Measurements from ENCODE around the gene MAMDC4. TPM values are rescaled to one million over a fixed set of nuclear protein-coding genes. Genes with fewer than 3 reads are reported as not detected.
"Not testable (repeated sequence)": the region's sequence is repeated elsewhere in the genome, so short reads cannot be mapped to it uniquely, and the experiment has no call there.

MAMDC4 gene
- total RNA-seq, 1 donor from 2014 or later, result 1.6 TPM

DNA sequence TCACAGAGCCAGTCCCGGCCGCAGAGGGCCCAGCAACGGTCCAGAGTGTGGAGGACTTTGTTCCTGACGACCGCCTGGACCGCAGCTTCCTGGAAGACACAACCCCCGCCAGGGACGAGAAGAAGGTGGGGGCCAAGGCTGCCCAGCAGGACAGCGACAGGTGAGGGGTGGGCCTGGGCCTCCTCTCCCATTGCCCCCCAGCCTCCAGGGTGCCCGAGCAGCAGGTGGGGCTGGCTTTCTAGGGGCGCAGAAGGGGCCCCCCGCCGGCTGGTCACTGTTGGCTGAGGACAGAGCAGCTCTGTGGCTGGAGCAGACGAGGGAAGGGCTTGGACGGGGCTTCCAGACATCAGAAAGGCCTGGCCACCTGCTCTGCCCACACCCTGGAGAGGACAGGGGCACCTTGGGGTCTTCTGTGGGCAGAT, 14.3 kb upstream of the MAMDC4 start:
- DNase-seq (ENCODE audit: low spot score), result not testable (repeated sequence)

DNA sequence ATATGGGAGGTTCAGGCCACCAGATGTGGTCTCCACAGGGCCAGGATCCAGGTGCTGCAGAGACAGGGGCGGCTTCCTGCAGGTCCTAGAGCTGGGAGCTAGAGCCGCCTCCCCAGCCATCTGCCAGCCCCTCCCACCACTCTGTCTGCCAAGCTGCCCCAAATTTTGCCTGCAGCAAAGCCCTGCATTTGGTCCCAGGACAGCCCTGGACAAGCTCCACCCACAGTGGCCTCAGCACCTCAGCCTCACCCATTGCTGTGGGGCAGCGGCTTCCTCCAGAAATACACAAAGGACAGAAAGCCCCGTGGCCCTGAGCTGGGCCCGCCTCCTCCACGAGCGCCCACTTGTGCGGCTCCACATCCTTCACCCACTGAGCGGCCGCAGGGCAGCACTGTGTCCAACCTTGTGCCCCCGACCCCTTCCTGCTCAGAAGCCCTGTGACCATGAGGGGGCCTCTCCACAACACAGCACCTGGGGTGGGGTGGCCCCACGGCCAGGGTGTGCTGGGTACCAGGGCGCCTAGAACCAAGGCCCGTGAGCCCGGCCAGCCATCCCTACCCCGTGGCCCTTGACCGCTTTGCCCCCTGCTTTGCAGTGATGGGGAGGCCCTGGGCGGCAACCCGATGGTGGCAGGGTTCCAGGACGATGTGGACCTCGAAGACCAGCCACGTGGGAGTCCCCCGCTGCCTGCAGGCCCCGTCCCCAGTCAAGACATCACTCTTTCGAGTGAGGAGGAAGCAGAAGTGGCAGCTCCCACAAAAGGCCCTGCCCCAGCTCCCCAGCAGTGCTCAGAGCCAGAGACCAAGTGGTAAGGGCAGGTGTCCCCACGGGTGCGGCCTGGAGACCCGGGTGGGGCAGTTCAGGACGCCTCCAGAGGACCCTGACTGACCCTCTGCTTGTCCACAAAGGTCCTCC, 13.6 kb upstream of the MAMDC4 start:
- DNase-seq (ENCODE audit: low spot score), result no peak

DNA sequence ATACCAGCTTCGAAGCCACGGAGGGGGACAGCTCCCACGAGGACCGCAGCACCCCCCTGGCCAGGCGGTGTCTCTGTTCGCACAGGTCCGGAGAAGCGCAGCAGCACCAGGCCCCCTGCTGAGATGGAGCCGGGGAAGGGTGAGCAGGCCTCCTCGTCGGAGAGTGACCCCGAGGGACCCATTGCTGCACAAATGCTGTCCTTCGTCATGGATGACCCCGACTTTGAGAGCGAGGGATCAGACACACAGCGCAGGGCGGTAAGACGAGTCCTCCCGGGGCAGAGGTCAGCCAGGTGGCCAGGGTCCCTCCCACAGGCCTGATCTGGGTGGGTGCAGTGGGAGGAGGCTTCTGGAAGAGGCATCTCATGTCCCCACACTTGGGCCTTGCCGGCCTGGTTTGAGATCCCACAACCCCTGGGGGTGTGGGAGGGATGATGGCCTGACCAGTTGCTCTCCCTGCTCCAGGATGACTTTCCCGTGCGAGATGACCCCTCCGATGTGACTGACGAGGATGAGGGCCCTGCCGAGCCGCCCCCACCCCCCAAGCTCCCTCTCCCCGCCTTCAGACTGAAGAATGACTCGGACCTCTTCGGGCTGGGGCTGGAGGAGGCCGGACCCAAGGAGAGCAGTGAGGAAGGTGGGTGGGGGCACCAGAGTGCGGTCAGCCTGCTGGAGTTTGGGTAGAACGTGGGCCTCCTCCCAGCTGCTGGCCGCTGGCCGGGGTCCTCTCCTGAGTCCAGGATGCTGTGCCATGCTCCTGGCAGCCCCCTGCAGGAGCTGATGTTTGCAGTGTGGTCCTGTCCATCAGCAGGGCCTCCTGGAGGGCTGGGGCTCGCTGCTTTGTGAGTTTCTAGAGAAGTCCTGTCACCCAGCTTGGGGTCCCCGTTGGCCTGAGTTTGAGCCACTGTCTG, 12.7 kb upstream of the MAMDC4 start:
- DNase-seq (ENCODE audit: low spot score), result no peak

DNA sequence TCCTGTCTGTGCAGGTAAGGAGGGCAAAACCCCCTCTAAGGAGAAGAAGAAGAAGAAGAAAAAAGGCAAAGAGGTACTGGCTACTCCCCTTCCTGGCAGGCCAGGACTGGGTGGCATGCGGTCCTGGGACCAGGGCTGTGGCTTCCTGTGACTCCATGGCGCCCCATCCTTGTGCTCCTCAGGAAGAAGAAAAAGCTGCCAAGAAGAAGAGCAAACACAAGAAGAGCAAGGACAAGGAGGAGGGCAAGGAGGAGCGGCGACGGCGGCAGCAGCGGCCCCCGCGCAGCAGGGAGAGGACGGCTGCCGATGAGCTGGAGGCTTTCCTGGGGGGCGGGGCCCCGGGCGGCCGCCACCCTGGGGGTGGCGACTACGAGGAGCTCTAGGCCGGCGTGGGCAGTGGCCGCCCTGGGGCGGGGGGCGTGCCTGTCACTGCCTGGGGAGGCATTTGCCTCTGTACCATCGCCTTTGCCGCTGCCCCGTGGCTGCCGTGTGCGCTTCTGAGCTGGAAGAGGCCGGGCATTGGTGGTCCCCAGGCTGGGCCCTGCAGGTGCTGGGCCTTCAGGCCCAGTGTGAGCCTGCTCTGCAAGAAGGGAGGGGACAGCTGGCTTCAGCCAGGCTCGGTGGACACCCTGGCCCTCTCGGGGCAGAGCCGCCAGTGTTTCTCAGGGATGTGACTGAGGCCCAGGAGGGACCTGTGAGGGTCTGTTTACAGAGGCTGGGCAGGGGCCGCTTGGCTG, 11.8 kb upstream of the MAMDC4 start:
- no peak for DNase-seq (ENCODE audit: low spot score)

DNA sequence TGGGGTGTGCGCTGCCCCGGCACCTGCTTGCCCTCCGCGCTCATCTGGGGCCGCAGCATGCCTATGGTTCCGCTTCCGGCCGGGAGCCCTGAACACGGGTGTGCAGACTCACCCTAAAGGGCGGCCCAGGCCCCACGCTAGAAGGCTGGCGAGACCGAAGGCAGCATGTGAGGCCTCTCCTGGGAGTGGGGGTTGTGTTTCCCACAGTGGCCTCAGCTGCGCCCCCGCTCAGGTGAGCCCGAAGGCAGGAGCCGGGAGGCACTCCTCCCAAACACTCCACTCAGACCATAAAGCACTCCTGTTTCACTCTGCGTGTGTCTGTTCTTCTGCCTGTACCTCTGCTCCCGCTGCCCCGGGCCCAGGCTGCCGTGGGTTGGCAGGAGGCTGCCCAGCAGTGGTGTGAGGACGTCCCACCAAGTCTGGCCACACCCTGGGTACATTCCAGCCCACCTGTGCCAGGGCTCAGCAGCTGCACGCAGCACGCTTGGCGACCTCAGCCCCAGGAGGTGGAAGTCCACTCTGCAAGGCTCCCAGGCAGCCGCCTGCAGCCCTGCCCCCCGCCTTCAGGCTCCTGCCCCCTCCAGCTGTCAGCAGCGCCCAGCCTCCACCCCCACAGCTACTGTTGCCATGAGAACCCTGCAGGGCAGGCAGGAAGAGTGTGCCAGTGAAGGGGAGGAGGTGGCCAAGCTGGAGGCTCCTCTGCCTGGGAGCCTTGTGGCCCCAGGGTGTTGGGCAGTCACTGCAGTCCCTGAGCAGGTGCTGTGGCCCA, 11.1 kb upstream of the MAMDC4 start:
- DNase-seq (ENCODE audit: low spot score), result no peak

DNA sequence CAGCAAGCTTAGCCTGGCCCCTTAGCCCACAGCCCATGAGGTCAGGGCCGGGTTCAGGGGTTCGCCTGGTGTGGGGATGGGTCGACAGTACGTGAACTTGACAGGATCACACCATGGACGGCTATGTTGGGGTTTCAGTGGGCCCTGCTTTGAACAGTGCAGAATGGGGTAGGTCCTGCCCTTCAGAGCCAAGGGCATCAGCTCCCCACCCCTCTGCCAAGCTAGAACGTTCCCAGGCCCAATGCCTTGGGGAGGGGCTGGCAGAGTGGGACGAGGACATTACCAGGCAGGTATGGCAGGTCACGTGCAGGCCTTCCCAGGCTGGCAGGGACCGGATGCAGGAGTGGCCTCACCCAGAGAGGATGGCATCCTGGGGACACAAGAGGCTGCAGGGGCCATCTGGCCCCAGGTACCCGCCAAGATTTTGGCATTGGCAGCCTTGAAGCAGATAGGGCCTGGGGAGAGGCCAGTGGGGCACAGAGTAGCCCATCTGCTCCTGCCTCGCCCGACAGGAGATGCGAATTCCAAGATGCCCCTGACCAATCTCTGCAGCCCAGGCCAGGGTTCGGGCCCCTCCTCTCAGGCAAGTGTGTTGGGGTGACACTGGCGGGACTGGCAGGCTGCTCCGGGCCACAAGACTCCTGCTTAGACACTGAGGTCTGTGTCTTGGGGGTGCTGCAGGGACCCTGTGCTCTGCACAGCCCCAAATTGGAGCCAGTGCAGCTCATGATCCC, 10.3 kb upstream of the MAMDC4 start:
- not testable (repeated sequence) for DNase-seq (ENCODE audit: low spot score)

DNA sequence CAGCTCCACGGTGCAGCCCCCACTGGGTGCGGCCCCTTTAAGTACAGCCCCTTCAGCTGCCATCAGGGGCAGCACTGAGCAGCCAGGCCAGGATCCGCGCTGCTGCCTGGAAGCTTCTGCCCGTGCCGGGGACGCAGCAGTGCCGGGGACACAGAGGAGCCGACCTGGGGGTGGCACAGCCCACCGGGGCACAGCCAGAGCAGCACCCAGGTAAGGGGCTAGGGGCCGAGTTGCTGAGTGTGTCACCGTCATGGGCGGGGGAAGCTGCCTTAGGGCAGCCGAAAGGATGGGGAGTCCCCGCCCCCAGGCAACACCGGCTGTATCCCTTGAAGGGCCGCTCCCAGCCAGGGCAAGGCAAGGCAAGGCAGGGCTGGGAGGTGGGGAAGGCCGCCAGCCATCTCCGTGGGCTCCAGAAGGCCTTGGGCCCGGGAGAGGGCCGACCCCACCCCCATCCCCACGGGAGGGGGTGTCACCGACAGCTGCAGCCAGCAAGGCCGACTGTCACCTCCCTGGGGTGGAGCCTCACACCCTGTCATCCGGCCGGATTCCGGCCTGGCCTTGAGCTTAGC, 9.7 kb upstream of the MAMDC4 start, which contains the start of gene AJM1:
TSS of gene AJM1 (plus strand) at position 99 of the 569 bp plus-strand sequence. CDS start 1,937 bp downstream, outside the sequence.
- DNase-seq (ENCODE audit: low spot score), result not testable (repeated sequence)

DNA sequence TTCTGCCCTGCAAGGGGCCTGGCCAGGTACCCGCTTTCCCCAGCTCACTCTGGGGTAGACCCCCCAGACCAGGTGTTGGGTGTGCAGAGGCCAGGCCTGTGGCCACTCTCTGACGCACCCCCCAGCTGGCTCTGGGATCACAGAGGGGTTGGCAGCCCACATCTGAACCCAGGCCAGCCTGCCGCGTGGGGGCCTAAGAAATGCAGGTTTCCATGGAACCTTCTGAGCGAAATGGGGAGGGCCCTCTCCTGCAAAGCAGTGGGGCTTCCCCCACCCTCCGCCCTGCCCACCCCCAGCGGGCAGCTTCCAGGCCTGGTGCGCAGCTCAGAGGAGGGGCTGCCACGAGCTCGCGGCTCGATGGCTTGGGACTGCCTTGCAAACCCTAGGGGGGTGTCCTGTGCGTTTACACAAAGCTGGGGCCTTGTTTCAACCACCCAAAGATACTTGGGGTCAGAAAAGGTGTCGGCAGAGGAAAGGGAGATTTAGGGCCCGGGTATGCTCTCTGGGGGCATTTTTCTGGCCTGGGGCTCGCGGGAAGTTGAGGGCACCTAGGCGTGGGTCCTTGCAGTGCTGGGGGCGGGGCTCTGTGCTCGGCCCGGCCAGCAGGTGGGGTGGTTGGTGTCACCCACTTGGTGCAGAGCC, 8.9 kb upstream of the MAMDC4 start:
- DNase-seq (ENCODE audit: low spot score), result not testable (repeated sequence)

DNA sequence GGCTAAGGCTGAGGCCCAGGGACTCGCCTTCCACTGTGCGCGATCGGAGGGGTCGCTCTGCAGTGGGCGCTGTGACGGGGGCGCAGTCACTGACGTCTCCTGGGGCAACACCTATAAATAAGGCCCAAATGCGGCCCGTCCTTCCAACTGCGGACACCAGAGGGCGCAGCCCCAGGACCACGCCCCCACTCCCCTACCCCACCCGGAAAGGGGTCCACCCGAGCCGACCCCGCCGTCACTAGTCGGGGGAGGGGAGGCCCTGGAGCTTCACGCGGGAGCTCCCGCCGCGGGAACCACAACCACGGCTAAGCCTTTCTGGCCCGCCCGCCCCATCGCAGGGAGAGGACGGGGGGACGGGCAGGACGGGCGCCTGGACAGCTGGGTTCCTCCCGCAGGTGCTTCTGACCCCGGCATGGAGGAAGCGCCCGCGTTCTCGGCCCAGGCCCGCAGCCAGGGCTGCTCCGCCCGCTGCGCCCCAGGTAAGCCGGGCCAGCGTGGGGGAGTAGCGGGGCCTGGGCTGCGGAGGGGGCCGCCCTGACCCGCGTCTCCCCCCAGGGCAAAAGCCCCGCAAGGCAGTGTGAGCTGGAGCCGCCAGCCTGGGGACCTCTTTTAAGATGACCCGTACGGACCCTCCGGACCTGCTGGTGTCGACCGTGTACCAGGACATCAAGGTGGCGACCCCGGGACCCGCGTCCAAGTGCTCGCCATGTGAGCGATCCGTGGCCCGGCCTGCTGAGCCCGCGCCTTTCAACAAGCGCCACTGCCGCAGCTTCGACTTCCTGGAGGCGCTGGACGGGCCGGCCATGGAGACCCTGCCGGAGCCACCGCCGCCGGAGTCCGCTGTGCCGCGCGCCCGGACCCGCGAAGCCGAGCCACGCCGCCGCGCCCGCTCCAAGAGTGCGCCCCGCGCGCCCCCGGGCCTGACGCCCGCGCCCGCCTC, 8.1 kb upstream of the MAMDC4 start:
- DNase-seq (ENCODE audit: low spot score), result not testable (repeated sequence)

DNA sequence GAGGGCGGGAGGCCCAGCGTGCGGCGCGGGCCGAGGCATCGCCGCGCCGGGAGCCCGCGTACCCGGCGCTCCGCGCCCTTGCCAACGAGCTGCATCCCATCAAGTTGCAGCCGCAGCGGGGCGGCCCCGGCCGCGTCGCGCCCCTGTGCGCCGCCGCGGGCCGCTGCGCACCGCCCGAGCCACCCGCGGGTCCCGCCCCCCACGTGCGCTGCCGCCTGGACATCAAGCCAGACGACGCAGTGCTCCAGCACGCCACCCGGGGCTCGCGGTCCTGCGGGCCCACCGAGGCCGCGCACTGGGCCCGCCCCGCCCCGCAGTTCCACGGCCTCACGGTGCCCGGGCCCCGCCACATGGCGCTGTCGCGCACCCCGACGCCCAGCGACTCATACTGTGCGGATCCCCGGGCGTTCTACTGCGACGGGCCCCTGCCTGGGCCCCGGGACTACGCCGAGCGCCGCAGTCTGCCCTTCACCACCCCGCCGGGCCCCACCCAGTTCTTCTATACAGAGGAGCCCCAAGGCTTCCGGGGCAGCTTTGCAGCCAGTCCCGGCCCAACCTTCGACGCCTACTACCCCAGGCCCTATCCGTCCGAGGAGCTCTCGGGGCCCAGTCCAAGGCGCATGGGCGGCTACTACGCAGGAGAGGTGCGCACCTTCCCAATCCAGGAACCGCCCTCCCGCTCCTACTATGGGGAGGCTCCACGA, 7.2 kb upstream of the MAMDC4 start:
- DNase-seq (ENCODE audit: low spot score), result no peak

DNA sequence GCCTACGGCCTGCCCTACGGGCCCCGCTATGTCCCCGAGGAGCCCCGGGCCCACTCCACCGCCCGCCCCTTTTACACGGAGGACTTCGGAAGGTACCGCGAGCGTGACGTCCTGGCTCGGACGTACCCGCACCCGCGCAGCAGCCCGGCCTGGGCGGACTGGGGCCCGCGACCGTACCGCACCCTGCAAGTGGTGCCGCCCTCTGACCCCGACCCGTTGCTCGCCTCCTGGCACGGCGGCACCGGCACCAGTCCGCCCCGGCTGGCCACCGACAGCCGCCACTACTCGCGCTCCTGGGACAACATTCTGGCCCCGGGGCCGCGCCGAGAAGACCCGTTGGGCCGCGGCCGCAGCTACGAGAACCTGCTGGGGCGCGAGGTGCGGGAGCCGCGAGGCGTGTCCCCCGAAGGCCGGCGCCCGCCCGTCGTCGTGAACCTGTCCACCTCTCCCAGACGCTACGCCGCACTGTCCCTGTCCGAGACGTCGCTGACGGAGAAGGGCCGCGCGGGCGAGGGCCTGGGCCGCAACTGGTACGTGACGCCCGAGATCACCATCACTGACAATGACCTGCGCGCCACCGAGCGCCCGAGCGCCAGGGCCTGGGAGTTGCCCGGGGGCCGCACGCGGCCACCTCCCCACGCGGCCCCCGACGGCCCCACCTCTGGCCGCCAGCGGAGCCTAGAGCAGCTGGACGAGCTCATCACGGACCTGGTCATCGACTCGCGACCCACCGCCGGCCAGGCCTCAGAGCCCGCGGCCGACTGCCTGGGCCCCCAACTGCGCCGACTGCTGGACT, 6.5 kb upstream of the MAMDC4 start:
- DNase-seq (ENCODE audit: low spot score), result no peak

DNA sequence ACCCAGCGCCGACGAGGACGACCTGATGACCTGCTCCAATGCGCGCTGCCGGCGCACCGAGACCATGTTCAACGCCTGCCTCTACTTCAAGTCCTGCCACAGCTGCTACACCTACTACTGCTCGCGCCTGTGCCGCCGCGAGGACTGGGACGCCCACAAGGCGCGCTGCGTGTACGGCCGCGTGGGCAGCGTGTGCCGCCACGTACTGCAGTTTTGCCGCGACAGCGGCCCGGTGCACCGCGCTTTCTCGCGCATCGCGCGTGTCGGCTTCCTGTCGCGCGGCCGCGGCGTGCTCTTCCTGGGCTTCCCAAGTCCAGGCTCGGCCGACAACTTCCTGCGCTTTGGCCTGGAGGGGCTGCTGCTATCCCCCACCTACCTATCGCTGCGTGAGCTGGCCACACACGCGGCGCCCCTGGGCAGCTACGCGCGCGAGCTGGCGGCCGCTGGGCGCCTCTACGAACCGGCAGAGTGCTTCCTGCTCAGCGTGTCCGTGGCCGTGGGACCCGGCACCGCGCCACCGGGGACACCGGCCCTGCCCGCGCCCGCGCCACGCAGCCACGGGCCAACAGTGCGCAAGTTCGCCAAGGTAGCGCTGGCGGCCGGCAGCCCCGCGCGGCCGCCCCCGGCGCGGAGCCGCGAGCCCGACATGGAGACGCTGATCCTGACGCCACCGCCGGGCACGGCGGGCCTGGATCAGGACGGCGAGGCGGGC, 5.6 kb upstream of the MAMDC4 start:
- DNase-seq (ENCODE audit: low spot score), result no peak

DNA sequence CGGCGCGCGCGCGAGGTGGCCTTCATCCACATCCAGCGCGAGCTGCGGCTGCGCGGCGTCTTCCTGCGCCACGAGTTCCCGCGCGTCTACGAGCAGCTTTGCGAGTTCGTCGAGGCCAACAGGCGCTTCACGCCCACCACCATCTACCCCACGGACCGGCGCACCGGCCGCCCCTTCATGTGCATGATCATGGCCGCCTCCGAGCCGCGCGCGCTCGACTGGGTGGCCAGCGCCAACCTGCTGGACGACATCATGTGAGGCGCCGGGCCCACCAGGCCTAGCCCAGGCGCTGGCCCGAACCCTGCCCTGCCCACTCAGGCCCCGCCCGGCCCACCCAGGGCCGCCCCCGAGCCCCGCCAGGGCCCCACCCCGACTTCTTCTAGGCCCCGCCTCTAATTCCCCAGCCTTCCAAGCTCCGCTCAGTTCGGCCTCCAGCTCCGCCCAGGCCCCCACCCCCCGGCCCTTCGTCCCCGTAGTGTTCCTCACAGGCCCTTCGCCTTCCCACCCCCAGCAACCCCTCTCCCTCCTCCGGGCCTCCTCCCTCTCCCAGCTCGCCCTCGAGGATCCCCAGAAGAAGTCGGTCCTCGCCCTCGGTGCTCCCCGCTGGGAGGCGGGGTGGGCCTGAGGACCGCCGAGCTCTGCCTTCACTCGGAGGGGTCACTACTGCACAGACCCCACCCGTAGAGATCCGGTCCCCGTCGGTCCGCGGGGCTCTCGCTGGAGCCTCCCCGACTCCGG, 4.9 kb upstream of the MAMDC4 start:
- DNase-seq (ENCODE audit: low spot score), result no peak

DNA sequence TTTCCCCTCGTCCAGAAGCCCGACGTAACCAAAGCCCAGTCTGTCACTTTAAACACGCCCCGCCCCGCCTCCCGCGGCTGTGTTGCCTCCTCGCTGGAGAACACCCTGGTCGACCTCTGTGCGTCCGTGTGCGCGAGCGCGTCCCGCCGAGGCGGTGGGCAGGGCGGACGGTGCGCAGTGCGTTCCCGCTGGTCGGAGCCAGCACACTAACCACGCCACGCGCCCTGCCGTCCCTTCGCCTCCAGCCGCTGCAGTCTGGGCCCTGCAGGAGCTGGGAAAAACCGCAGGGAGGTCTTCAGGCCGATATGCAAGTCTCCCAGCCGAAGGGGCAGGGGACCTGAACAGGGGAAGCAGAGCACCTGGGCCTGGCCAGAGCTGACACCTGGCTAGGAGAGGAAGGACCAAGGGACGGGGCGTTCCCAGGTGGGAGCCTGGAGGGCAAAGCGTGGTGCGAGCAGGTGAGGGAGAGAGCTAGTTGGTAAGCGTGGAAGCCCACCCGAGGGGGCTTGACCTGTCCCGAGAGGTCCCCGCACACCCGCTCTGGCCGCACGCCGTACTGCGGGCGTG, 4.2 kb upstream of the MAMDC4 start:
- no peak for DNase-seq (ENCODE audit: low spot score)

Measured in mesenteric fat pad (tissue), 1 donor.